Left colon (tissue), 2 donors: ENCODE measurements around the gene DHRS12. TPM values are rescaled to one million over a fixed set of nuclear protein-coding genes. Genes with fewer than 3 reads are reported as not detected.

ENCODE experiments used
- ATAC-seq: fragments of 200-7000 bp; cut with Tn5 transposase; one replicate; pipeline ENCODE4 v1.9.1; 2020; ENCODE audit warnings: mild to moderate bottlenecking, moderate library complexity
- DNase-seq, 2 donors: peaks; one replicate each; pipeline ENCODE4 v3.0.0-alpha.2; 2020
- intact Hi-C, 2 donors: fragments of 100-400 bp; cut with DNase I in 1 of 2; cut with micrococcal nuclease in 1 of 2; formaldehyde crosslinking; loops; one replicate each; pipeline versions ENCODE4 v1.11.2 to v1.14.0; 2022; cut with DNase I, micrococcal nuclease
- total RNA-seq, 2 donors: library from RNA; stranded (reverse); fragmentation: NEBNext Ultra II Directional; extraction: Animal tissue kit (Norgen Biotek cat#: 25700); gene quantifications; one replicate each; pipeline ENCODE4 v1.2.1, GENCODE V29; 2021
- donor health status: DM: no; HTN: no; CAD: no.
- donor health status: DM: yes; HTN: yes; CAD: no.

Gene DHRS12
- total RNA-seq, 2 donors from 2014 or later: 15.2 to 15.3 TPM

DNA sequence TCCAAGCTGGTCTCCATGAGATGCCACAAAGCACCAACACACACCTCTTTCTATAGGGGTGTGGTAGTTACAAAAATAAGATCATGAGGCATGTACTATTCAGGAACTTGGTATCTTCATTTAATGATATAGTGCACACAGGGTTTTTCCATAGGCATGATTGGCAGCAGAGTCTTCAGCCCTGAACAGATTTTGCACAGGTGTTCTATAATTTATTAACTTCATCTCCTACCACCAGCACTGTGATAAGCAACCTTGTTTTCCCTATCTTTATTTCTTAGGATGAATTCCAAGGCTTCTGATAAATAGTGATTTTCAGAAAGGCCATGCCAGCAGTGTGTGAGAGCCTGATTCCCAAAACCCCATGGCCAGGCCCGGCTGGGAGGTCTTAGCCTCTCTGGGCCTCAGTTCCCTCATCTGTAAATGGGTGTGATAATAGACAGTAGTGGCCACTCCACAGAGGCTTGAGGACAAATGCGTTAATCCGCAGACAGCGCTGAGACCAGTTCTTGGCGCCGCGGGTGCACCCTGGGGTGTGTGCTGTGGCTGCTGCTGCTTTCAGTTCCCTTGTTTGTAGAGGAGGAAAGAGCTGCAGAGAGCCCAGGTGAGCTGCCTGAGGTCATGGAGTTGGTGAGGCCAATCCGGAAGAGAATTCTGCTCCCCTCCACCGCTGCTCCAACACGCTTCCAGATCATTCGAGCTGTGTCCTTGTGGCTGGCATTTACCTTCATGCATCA is 33.1 kb downstream of the DHRS12 start:
- no peak for ATAC-seq
- intact Hi-C loops: no loop called here
- no peak for DNase-seq

DNA sequence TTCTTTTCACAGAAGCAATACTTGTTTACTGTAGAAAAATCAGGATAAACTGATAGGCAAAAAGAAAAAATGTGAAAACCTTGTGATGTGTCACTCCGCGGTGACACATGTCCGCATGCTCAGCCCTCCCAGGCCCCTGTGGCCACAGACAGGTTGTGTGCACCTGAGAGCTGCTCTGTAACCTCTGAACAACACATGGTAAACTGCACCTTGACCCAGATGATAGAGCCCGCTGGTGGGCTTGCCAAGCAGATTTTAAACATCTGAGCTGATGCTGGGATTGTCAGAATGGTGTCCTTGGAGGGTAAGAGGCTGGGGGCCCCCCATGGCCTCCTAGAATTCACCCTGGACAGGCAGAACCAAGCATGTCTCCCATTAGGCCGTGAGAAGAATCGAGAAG is 33.8 kb downstream of the DHRS12 start:
- ATAC-seq: no peak

DNA sequence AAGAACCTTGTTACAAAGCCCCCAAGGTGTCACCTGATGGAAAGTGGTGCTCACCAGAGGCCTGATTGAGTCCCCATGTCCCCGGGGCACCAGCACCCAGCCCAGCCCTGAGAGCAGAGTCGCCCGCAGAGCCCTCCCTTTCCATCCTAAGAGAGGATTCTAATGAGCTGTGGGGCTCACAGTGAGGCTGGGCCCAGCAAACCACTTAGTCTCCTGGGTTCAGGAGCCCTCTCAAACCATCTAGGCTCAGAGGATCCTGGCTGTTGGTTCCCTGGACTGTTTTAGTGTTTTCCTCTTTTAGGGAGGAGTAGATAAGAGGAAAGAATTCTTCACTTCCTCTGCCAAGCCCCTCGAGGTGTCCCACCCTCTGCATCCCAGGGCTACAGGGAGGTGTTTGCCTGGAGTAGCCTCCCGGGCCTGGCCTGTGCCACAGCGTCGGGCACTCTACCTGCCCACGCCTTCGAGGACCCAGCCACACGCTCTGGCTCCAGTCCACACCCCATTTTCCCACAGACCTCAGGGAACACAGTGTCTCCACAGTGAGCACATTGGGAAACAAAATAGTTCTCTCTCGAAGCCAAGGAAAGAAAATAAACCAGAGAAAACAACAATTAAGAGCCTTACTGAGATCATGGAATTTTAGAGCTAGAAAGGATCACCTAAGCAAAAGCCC is 34.4 kb downstream of the DHRS12 start:
- DNase-seq (no peak), ATAC-seq (no peak)
- intact Hi-C loops: no loop called here

More for the DNA sequence above, 33.8 kb downstream of the DHRS12 start:
- intact Hi-C loops: no loop called here
- no peak for DNase-seq

DNA sequence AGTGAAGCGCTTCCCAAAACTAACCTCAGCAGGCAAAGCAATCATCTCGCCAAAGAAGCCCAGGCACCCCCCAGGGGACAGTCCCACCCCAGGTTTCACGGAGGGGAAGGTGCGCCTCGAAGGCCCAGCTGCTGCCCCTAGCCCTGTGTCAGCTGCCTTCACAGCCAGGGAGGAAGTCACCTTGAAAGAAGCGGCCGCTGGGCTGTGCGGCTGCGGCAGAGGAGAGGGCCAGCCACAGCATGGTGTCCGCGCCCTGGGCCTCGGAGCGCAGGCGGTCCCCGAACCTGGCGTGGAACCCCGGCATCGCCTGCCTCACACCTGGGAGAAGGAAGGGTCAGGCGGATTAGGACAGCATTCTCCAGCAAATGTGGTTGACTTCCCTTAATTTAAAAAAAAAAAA is 35.0 kb downstream of the DHRS12 start:
- DNase-seq (no peak), ATAC-seq (no peak)
- intact Hi-C loops: no loop called here

DNA sequence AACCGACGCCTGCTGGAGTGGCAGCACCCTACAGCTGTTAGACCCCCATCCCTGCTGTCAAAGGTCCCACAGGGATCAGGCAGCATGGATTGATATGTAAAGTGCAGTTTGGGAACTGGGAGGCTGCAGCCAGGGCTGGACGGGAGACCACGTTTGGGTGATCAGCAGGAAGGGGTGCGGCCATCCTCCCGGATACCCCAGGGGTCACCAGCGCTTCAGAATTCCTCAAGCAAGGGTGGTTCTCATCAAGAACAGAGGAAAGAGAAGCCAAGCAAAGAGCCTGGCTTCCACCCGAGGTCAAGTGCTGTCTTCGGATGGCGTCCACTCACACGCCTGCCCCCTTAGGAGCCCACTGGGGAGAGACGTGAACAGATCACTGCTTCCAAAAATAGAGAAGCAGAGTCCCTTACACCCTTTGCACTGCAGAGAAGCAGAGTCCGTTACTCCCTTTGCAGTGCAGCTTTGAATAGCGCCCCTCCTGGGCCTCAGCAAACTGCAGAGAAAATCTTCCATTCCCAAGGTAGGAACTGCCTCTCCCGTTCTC is 35.5 kb downstream of the DHRS12 start:
- DNase-seq: no peak
- ATAC-seq: no peak
- intact Hi-C loops: no loop called here

DNA sequence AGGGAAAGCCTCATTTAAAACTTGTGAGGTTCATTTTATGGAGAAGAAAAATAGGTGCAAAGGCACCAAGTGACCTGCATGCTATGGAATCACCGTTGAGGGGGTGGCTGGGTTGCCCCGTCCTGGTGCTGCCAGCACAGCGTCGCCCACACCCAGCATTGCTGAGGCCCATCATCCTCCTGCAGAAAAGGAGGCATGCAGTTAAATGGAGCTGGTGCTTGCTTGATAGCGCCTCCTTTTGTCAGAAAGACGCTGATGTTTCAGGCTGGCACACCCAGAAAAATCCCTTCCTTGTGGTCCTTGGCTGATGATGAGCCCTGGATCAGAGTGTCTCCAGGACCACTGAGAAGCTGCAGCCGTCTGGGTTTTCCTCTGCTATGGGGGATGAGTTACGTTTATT is 36.9 kb downstream of the DHRS12 start:
- DNase-seq (no peak), ATAC-seq (no peak)
- intact Hi-C loops: no loop called here

DNA sequence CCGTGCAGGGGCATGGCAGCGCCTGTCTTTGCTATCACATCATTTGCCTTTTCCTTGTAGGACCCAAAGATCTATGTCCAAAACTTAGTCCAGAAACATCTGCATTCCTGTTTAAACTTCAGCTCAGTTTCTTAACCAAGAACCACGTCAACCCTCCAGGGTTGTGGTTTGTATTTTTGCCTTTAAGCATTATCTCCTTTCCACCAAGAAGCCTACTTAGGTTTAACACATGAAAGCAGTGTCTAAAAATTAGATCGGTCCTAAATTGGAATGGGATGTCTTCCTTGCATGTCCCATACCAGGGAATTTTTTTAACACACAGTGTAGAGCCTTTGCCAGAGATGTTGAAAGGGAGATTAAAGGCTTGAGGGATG is 38.8 kb downstream of the DHRS12 start:
- DNase-seq (no peak), ATAC-seq (no peak)
- intact Hi-C loops: no loop called here

DNA sequence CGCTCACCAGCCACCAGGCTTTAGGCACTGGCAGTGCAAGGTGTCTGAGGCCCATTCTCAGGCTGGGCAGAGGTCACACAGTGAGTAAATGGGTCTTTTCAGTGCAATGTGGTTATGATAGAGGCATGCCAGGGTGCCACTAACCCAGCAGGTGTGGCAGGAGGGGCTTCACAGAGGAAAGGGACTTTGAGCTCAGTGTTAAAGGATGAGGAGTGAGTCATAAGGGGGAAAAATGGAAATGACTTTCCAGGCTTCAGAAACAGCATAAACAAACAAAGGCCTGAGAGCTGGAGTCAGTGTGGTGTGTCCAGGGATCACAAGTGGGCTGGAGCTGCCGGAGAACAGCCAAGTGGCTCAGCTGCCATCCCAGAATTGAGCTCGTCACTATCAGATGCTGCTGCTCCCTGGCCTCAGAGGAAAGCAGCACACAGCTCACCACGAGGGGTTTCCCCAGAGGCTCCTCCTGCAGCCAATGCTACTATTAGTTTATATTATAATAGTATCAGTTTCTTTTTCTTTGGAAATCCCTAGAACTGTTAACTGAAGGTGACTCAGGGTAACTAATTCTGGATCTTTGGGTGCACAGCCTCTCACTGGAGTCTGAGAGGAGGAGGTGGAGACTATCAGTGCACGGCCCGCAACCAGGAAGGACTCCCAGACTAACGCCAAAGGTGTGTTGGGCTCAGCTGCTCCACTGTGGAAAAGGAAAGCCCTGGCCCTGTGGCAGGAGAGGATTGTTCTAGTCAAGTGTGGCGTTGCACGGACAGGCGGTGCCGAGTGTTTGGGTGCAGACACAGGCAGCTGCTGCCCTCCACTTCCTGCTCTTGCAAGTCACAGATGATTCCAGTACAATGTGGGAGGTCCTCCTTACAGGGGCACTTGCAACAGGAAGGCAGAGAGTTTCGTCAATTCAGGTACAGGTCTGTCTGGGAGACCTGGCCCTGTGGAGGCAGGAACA is 39.5 kb downstream of the DHRS12 start:
- DNase-seq: peak; percentile 50 to 68
- ATAC-seq: peak; percentile 88
- intact Hi-C loops: no loop called here

DNA sequence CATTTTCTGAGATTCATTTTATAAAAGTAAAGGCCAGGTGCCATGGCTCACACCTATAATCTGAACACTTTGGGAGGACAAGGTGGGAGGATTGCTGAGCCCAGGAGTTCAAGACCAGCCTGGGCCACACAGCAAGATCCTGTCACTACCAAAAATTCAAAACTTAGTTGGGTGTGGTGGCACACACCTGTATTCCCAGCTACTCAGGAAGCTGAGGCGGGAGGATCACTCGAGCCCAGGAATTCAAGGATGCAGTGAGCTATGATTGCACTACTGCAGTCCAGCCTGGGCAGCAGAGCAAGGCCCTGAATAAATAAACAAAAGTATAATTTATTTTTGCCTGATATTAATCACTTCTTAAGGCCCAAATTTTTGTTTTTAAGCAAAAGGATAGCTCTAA is 40.5 kb downstream of the DHRS12 start:
- no peak for DNase-seq
- intact Hi-C loops: no loop called here
- no peak for ATAC-seq

DNA sequence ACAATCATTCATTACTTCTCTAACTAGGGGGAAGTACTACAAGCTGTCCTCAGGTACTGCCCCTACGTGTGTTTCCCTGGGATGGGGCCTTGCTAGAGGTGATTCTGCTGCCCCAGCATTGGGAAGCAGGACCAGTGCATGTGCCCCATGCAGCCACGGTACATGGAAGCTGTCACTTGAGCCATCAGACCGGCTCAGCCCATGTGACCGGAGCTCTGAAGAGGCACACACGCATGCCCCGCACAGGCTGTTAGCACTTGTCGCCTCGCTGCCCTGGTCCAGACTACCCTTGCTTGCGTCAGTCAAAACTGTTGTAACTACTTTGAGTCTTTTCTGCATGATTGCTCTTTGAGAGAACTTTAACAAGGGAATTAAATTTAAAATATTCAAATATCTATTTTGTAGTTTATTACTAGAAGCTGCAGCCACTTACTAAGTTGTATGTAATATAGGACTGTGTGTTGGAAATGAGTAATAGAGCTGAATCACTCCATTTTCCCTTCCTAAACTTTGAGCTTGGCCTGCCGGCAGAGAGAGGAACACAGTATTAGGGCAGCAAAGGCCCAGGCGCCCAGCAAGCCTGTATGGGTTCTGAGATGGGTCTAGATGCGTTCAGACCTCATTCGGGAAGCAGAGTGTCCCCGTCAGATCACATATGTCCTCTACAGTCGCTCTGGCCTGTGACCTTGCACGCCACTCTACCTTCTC is 42.2 kb downstream of the DHRS12 start:
- DNase-seq: no peak
- ATAC-seq: no peak
- intact Hi-C loops: no loop called here

DNA sequence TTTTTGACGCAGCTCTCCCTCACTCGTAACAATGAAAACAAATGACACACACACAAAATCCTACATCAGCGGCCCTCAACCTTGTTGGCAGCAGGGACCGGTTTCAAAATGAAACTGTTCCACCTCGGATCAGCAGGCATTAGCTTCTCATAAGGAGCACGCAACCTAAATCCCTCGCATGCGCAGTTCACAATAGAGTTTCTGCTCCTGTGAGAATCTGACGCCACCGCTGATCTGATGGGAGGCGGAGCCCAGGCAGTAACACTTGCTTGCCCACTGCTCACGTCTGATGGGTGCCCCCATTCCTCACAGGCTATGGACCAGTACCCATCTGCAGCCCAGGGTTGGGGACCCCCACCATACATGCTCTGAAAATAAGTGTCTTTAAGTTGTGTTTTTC is 43.4 kb downstream of the DHRS12 start:
- DNase-seq: no peak
- intact Hi-C loops: no loop called here
- no peak for ATAC-seq

DNA sequence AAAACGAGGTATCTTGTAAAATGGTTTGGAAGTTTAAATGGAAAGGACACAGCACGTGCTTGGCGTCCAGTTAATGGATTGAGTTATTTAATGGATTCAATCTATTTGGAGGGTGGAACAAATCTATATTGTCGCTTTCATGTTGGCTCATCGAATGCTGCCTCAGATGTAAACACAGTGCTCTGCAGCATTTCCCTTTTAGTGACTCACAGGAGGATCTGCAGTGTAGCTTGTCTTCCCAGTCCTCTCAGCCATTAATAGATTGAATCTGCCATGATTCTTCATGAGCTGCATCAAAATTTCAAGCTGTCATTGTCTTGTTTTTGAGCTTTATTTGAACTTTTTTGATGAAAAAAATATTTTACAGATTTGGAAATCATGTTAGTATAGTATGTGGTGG is 44.7 kb downstream of the DHRS12 start:
- intact Hi-C loops: no loop called here
- DNase-seq (no peak), ATAC-seq (no peak)

DNA sequence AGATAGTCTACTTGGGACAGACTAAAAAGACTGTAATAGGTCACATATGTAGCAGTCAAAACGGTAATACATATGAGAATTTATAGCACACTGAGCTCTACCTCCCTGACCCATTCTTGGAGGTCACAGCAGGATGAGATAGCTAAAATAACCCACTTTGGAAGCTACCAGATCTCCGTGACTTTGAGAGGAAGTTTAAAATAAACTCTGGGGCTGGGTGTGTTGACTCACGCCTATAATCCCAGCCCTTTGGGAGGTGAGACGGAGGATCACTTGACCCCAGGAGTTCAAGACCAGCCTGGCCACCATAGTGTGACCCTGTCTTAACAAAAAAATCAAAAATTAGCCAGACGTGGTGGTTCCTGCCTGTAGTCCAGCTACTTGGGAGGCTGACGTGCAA is 45.3 kb downstream of the DHRS12 start:
- no peak for DNase-seq
- intact Hi-C loops: no loop called here
- no peak for ATAC-seq

DNA sequence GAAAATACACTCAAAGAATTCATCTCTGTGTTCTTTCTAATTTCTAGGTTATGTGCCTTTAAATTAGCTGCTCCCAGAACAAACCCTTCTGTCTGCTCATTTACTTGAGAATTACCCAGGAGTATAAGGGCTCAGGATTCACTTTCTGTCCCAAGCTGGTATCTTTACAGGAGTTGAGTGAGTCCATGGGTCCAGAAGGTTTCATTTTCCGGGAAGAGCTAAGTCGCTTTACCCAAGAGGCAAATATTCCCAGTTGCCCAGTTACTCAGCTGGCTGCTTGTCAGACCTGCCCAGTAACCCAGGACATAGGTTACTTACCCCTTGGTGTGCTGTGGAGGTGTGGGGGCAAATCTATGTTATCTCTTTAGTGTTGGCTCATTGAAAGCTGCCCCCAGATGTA is 47.3 kb downstream of the DHRS12 start:
- intact Hi-C loops: no loop called here
- no peak for ATAC-seq
- DNase-seq: no peak

DNA sequence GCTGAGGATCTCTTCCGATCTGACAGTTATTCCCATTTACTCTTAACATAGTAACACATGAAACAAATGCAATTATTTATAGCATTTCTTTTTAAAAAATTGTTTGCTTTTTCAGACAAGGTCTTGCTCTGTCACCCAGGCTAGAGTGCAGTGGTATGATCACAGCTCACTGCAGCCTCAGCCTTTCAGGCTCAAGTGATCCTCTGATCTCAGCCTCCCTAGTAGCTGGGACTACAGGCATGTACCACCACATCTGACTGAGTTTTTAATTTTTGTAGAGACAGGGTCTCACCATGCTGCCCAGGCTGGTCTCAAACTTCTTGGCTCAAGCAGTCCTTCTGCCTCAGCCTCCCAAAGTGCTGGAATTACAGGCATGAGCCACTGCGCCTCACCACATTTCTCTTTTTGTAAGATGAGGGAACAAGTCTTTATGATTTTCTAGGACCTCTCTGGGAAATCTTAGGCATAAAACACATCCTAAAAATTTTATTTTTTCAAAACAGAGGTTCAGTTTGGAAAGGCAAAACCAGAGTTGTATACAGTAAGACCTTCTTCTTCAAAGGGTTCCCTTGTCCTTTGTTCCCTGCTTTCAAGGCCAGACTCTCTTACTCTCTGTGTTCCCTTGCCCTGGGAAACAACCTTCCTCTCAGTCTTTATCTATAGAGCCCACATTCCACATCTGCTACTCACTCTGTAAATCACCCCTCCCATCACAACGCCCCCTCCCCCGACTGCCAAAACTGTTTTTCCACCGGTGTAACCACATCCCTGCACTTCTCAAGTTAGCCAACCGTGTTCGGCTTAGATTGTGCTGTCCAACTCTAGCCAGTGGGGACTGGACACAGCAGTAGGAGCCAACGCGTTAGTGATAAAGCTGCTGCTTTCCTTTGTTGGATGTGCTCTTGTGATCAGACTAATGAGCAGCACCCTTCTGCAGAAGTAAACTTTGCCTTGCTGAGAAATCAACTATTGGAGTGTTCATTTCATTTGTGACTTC is 56.2 kb downstream of the DHRS12 start:
- DNase-seq (no peak), ATAC-seq (no peak)
- intact Hi-C loops: no loop called here

DNA sequence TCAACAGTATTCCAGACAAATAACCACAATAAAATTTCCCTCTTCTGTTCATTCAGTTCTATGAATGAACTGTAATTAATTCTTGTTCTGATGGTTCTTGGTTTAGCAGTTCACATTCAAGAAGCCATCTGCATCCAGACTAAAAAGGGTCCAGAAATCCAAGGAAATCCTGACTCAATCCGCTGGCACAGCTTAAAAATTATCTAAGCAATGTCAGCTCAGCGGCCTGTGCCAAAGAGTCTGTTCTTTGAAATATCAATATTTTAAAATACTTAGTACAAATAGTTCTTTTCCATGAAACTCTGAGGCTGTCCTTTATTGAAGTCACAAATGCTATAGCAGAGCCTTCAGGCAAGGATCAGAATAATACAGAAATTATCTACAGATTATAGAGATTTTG is 57.2 kb downstream of the DHRS12 start:
- DNase-seq (no peak), ATAC-seq (no peak)
- intact Hi-C loops: no loop called here

DNA sequence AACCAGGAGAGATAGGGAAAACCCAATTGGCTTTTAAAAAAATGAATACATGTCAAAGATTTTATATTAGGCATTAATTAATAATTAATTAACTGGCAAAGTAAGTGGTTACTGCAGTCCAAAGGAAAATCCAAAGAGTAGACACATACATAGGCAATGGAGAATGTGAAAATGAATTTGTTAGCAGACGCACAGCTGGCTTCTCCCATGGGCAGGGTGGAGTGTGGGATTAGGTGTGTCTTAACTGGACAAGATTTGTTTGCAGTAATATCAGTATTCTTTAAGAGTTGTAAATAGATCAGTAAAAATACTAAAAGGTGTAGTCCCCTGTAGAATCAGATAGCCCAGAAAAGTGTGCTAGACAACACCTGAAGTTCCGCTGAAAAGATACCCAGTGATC is 58.7 kb downstream of the DHRS12 start:
- DNase-seq: no peak
- intact Hi-C loops: no loop called here
- ATAC-seq: no peak

DNA sequence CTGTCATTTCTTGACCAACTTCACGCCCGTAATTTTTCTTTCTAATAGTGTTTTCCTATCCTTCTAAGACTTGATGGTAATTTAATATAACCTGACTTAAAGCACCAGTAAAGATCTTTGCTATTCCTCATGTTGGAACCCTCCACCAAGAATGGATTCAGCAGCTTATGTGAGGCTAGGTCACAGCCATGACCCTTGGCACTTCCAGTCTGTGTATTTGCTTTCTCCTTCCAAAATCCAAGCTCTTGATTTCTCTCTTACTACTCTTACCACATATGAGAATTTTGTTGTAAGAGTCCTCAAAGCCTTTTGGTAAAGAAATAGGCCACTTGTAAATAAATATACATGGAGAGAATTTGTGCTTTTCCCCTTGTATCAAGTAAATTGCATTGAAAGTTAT is 61.4 kb downstream of the DHRS12 start:
- intact Hi-C loops: no loop called here
- ATAC-seq (no peak), DNase-seq (no peak)
